Stimulated activated CD4-positive, alpha-beta T cell treated with anti-CD3 and anti-CD28 coated beads, Interleukin-1b, Interleukin-23, amount 100 ng/mL, for 48 hours (primary cell): ENCODE data around the gene ABL1.
A peak's percentile ranks its signal among the peaks of the same experiment; 100 is the strongest.

Experiments
- DNase-seq: peaks from one replicate; pipeline ENCODE4 v3.0.0-alpha.2; 2020

Gene ABL1

DNA sequence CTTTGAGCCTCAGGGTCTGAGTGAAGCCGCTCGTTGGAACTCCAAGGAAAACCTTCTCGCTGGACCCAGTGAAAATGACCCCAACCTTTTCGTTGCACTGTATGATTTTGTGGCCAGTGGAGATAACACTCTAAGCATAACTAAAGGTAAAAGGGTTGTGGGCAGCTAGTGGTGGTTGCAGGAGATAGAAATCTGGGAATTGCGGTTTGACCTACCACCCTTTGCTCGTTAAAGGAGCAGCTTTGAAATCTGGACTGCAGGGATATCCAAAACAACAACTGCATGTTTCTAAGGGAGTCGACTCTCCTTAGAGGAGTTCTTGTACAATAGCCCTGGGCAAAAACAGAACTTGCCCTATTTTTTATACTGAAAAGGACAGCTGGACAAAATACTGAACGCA is 19.0 kb downstream of the ABL1 start:
- DNase-seq = no peak

- no peak for DNase-seq
Measured at GRCh38 chr9:130854835-130855234, 19.8 kb downstream of the ABL1 start.

GRCh38 chr9:130856474-130856873 is 21.4 kb downstream of the ABL1 start:
- DNase-seq = no peak

GRCh38 chr9:130857864-130858738 is 23.0 kb downstream of the ABL1 start:
- DNase-seq = no peak

- DNase-seq = no peak
Measured at GRCh38 chr9:130858739-130859705, 24.0 kb downstream of the ABL1 start.

- no peak for DNase-seq
Measured at GRCh38 chr9:130860458-130861316, 25.6 kb downstream of the ABL1 start.

GRCh38 chr9:130861372-130862180 is 26.5 kb downstream of the ABL1 start:
- DNase-seq = no peak

GRCh38 chr9:130862217-130862616 is 27.2 kb downstream of the ABL1 start:
- DNase-seq = no peak

GRCh38 chr9:130862747-130863146 is 27.7 kb downstream of the ABL1 start:
- no peak for DNase-seq

GRCh38 chr9:130864541-130864940 is 29.5 kb downstream of the ABL1 start:
- no peak for DNase-seq

DNA sequence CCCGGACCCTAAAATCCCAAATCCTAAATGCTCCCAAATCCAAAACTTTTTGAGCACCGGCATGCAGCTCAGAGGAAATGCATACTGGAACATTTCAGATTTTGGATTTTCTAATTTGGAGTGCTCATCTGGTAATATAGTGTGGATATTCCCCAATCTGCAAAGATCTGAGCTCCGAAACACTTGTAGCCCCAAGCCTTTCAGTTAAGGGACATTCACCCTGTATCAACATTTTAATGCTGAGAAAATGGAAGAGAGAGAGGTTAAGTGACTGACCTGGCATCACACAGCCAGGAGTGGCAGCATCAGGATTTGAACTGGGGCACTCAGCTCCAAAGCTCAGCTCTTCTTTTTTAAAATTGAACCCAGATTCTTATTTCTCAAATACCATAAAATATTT is 30.9 kb downstream of the ABL1 start:
- no peak for DNase-seq

DNA sequence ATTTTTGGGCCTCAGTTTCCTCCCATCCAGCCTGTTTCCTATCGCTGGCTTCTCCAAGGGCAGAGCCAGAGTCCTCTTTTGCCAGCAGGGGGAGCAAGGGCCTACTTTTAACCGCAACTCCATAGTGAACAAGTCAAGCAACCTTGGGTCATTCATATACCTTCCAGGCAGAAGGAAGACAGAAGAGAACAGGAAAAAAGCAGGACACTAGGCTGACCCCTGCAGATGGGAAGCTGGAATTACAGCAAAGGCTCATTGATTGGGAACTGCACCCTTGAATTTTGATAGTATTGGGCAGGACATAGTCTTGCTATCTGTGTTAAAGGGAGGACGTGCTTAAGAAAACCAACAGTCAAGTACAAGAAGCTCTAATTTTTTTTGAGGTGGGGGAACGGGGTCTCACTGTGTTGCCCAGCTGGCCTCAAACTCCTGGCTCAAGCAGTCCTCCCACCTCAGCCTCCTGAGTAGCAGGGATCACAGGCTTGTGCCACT is 31.5 kb downstream of the ABL1 start:
- peak; percentile 43 for DNase-seq

DNA sequence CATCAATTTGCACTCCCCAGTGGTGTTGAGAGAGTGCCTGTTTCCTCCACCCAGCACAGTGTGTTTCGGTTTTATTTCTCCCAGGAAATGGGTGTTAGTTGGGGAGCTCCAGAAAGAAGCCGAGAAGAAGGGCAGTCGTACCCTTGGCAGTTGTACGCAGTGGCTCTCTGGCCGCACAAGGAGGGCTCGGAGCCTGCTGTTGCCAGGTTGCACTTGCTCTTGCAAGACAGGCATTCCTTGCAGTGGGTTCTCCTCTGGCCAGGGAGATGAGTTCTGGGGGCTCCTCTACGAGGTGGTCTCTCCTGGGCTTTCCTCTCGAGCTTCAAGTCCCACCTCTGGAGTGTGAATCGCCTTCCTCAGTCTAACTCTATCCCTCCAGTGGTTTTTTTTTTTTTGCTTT is 32.5 kb downstream of the ABL1 start:
- DNase-seq = no peak

GRCh38 chr9:130868230-130868629 is 33.2 kb downstream of the ABL1 start:
- DNase-seq = no peak

DNA sequence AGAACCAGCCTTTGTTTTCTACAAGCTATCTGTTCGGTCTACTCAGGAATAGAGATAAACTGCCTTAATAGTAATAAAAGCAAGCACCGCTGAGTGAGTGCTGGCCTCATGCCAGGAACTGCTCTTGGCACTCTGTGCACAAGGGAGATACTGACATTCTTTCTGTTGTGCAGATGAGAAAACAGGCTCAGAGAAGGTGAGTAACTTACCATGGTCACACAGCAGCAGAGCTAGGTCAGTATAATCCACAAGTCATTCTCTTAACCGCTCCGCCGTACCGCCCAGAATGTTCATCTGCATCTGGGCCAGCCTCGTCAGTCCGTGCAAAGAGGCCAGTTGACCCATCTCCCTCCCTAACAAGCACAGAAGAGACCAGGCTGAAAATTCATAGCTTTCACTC is 34.2 kb downstream of the ABL1 start:
- DNase-seq = no peak

- no peak for DNase-seq
Measured at GRCh38 chr9:130870491-130871381, 35.7 kb downstream of the ABL1 start.

DNA sequence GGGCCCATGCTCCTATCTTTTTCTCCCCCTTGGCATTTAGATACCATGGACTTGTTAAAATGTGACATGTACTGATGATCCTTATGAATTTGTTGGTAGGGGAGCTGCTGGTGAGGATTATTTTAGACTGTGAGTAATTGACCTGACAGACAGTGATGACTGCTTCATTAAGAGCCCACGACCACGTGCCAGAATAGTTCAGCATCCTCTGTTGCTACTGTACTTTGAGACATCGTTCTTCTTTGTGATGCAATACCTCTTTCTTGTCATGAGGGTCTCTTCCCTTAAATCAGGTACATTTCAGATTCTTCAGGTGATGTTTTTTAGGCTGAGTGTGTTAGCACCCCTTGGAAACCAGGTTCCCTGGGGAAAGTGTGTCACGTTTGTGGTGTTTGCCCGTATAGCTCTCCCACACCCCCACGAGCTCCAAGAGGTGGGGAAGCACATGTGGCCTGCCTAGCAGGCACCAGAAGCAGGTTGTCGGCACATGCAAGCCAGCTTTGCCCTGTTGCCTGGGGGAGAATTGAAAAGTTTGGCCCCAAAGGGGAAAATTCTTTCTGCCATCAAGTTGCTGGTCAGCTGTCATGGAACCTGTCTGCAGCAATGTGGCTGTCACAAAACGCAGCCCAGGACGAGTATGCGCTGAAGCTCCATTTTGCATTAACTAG is 36.5 kb downstream of the ABL1 start:
- no peak for DNase-seq

DNA sequence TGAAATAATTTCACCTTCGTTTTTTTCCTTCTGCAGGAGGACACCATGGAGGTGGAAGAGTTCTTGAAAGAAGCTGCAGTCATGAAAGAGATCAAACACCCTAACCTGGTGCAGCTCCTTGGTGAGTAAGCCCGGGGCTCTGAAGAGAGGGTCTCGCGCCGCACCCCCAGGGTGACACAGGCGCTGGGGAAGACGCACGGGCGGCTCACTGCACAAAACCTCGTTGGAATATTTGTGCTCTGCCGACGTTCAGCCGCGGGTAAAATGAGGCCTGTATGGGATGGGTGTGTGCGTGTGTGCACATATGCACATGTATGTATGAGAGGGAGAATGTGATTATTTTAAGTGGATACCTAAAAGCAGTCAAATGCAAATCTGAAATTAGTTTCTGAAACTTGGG is 37.0 kb downstream of the ABL1 start:
- no peak for DNase-seq

DNA sequence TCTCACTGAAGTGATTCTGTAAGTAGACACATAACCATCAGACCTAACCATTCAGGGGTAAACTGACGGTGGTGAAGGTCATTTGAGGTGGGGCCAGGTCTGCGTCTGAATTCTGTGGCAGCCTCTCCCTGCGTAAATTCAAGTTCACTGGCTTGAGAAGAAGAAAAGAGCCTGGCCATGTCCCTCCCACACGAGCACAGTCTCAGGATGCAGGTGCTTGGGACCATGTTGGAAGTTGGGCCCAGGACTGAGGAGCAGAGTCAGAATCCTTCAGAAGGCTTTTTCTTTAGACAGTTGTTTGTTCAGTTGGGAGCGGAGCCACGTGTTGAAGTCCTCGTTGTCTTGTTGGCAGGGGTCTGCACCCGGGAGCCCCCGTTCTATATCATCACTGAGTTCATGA is 37.5 kb downstream of the ABL1 start:
- DNase-seq = no peak

DNA sequence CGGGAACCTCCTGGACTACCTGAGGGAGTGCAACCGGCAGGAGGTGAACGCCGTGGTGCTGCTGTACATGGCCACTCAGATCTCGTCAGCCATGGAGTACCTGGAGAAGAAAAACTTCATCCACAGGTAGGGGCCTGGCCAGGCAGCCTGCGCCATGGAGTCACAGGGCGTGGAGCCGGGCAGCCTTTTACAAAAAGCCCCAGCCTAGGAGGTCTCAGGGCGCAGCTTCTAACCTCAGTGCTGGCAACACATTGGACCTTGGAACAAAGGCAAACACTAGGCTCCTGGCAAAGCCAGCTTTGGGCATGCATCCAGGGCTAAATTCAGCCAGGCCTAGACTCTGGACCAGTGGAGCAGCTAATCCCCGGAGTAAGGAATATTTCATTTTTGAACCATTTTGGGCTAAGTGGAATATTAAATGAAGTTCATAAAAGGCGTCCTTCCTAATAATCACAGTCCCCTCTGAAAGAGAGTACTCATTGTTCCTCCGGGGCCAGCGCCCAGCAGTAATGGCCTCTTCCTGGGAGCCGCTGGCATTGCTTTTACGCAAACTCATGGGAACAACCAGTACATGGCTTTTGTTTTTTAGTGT is 38.0 kb downstream of the ABL1 start:
- DNase-seq = no peak
